ENCODE measurements around the gene ROR2.
"Not testable (repeated sequence)": the region's sequence is repeated elsewhere in the genome, so short reads cannot be mapped to it uniquely, and the experiment has no call there.

Gene ROR2

GRCh38 chr9:91659529-91660495 is 290.2 kb downstream of the ROR2 start:
- in situ Hi-C loops (cut with MboI; ENCODE audit: low sequenced_read_pairs) = no loop called here

DNA sequence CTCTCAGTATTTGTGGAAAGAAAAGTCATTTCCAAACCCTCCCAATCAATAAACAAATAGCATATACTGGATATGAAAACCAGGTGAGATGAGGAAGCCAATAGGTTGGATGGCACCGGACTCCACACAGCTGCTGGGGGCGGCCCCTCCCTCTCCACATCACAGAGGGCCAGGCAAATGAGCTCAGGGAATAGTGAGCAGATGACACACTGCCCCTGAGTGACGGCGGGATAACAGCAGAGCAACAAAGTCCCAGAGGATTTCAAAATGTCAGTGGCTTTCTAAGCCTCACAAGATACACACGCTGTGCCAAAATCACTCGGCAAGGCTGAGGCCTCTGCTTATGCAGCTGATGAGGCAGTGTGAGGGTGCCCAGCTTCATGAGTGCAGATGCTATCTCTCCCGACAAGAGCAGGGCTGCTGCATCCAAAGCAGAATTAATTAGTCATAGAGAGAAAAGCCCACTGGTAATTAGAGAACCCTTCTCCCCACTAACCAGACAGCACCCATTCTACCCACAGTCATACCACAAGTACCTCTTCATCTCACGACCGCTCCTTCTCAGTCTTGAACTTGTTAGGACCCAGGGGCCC is 291.4 kb downstream of the ROR2 start:
- in situ Hi-C loops (cut with MboI; ENCODE audit: low sequenced_read_pairs) = no loop called here

GRCh38 chr9:91657501-91657900 is 292.5 kb downstream of the ROR2 start:
- in situ Hi-C loops (cut with MboI; ENCODE audit: low sequenced_read_pairs) = no loop called here

GRCh38 chr9:91655658-91656057 is 294.4 kb downstream of the ROR2 start:
- in situ Hi-C loops (cut with MboI; ENCODE audit: low sequenced_read_pairs) = no loop called here

GRCh38 chr9:91655215-91655614 is 294.8 kb downstream of the ROR2 start:
- in situ Hi-C loops (cut with MboI; ENCODE audit: low sequenced_read_pairs) = no loop called here

DNA sequence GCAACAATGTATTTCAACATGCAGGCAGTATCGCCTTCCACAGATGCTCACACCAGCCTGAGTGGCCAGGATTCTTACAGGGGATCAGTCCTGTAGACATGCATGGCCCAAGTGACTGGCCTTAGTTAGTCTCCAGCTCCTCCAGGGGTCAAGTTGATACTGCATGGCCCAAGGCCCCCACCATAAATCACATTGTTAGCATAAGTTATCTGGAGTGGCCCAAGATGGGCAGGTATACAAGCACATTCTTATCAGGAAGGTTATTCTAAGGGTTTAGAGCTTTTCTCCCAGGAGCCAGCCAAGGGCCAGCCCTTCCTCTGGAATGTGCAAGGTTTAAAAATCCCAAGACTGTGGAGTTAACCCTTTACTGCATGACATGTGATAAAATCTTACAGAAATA is 295.5 kb downstream of the ROR2 start:
- in situ Hi-C loops (cut with MboI; ENCODE audit: low sequenced_read_pairs) = no loop called here

GRCh38 chr9:91647371-91647770 is 302.7 kb downstream of the ROR2 start:
- in situ Hi-C loops (cut with MboI; ENCODE audit: low sequenced_read_pairs) = no loop called here

DNA sequence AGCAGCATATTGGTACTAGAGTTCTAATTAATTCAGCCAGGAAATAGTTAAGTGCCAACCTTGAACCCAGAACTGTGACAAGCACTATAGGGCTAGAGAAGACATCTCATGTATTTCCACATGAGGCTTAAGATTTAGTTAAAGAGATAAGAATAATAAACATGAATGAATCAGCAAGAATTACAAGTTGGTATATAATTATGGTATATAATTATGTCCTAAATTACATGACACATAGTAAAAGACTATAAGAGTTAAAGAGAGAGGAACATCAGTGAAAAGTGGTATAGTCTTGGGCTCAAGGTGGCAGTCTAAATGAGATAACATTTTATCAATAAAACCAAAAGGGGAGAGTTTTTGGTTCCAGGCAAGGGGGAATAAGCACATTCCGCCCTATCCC is 303.3 kb downstream of the ROR2 start:
- in situ Hi-C loops (cut with MboI; ENCODE audit: low sequenced_read_pairs) = no loop called here

DNA sequence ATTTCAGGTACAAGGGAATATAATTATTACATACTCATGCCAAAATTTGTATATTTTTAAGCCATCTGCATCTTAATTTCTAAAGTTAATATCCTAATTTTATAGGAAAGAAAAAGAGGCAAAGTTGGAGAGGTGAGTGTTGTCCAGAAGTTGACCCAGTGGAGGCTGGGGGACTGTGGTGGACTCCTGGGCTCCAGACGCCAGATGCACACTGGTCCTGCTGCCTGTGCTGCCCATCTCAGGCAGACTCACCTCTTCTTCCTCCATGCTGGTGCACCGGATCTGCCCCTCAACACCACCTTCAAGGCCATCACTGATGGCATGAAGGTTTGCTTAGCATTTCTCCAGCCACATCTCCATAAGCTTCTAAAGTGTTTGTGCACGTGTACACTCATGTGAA is 305.6 kb downstream of the ROR2 start:
- in situ Hi-C loops (cut with MboI; ENCODE audit: low sequenced_read_pairs) = no loop called here

DNA sequence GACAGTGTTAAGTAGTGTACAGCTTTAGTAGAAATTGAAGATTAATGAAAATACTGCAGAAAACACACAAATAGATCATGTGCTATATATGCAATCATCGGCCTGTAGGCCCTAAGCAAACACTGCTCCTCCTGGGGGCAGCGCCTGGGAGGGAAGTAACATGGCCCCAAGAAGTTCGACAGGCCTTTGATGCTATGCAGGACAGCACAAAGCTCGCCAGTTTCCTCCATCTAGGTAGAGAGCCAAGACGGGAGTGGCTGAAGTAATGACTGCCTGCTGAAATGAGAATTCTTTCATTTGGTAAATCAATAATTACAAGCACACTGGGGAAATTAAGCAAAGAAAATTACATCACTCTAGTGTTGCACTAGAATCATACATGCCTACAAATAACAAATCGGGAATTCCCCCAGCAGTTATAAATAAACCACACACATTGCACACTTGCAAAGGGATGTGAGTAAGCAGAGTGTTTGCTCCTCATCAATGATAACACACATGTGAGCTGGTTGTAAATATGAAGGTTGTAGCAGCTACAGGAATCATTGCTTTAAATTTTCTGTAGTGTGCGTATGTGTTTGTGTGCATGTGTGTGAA is 306.4 kb downstream of the ROR2 start:
- in situ Hi-C loops (cut with MboI; ENCODE audit: low sequenced_read_pairs) = no loop called here

DNA sequence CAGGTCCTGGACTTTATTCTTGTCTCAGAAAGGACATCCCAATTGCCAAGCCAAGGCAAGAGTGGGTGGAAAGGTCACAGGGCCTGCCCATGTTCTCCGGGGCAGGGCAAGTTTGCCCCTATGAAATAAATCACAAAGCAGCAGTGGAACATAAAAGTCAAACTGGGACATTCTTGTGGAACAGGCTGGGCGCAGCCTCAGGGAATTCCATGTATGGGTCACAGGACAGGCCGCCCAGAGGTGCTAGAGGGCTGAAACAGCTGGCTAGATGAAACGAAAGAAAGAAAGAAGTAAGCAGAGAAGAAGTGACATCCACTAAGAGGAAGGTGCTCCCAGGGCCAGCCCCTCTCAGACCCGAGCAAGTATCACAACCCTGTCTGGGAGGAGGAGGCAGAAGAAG is 307.3 kb downstream of the ROR2 start:
- in situ Hi-C loops (cut with MboI; ENCODE audit: low sequenced_read_pairs) = no loop called here

DNA sequence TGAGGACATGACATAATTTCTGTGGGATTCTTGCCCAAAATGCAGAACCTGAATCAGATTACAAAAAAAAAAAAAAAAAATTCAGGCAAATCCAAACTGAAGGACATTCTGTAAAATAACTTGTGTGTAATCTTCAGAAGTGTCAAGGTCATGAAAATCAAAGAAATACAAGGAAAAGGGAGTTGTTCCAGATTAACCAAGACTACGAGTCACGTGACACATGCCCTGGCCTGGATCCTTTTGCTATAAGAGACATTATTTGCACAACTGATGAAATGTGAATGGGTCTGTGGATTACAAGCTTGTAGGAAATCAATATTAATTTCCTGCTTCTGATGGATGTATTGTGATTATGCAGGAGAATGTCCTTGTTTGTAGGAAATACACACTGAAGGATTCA is 309.6 kb downstream of the ROR2 start:
- in situ Hi-C loops (cut with MboI; ENCODE audit: low sequenced_read_pairs) = no loop called here

DNA sequence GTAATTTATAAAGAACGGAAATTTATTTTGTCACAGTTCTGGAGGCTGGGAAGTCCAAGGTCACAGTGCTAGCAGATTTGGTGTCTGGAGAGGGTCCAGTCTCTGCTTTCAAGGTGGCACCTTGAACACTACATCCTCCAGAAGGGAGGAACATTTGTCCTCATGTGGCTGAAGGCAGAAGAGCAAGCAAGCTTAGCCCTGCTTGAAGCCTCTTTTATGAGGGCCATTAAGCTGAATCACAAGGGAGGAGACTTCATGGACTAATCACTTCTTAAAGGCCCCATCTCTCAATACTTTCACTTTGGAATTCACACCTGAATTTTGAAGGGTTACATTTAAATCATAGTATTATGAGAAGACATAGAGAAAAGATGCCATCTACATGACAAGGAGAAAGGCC is 311.0 kb downstream of the ROR2 start:
- in situ Hi-C loops (cut with MboI; ENCODE audit: low sequenced_read_pairs) = no loop called here

DNA sequence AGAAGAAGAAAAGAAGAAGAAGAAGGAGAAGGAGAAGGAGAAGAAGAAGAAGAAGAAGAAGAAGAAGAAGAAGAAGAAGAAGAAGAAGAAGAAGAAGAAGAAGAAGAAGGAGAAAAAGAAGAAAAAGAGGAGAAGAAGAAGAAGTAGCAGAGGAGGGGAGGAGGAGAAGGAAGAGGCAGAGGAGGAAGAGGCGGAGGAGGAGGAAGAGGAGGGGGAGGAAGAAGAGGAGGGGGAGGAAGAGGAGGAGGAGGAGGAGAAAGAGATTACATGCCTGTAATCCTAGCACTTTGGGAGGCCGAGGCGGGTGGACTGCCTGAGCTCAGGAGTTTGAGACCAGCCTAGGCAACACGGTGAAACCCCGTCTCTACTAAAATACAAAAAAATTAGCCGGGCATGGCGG is 315.2 kb downstream of the ROR2 start:
- in situ Hi-C loops (cut with MboI; ENCODE audit: low sequenced_read_pairs) = not testable (repeated sequence)

DNA sequence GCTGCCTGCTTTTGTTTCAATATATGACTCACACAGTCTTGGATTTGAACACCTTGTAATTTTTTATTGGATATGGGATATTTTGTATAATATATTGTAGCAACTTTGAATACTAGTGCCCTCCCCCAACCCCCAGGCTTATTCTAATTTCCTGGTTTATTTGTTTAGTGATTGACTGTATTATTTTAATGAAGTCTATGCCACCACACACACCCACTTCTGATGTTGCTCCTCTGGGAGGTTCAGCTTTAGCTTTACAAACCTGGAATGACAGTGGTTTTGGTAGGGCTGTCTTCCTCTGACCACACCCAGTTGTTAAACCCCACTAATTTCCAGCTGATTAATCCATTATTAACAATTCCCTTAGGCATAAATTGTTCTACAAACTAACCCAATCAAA is 320.3 kb downstream of the ROR2 start:
- in situ Hi-C loops (cut with MboI; ENCODE audit: low sequenced_read_pairs) = no loop called here

DNA sequence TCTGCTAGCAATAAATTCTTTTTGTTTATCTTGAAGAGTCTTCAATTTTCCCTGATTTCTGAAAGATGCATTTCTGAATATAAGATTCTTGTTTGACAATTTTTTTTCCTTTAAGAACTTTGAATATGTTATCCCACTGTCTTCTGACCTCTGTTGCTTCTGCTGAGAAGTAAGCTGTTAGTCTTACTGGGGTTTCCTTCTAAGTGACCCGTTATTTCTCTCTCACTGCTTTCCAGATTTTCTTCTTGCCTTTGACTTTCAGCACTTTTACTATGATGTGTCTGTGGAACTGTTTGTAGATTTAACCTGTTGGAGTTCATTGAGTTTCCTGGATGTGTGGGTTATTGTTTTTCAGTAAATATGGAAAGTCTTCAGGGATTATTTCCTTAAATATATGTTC is 321.1 kb downstream of the ROR2 start:
- in situ Hi-C loops (cut with MboI; ENCODE audit: low sequenced_read_pairs) = no loop called here

- in situ Hi-C loops (cut with MboI; ENCODE audit: low sequenced_read_pairs) = no loop called here
Observed at GRCh38 chr9:91625331-91625730, 324.7 kb downstream of the ROR2 start.

DNA sequence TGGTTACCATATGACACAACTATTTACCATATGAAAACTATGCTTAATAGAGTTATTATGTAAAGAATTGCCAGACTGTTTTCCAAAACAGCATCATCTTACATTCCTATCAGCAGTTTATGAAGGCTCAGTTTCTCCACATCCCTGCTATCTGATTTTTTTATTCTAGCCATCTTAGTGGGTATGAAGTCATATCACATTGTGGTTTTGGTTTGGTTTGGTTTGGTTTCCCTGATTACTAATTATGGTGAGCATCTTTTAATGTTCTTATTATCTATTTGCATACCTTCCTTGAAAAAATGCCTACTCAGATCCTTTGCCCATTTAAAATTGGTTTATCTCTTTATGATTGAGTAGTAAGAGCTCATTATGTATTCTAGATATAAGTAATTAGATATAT is 327.0 kb downstream of the ROR2 start:
- in situ Hi-C loops (cut with MboI; ENCODE audit: low sequenced_read_pairs) = no loop called here

- in situ Hi-C loops (cut with MboI; ENCODE audit: low sequenced_read_pairs) = not testable (repeated sequence)
Observed at GRCh38 chr9:91622121-91622520, 327.9 kb downstream of the ROR2 start.

DNA sequence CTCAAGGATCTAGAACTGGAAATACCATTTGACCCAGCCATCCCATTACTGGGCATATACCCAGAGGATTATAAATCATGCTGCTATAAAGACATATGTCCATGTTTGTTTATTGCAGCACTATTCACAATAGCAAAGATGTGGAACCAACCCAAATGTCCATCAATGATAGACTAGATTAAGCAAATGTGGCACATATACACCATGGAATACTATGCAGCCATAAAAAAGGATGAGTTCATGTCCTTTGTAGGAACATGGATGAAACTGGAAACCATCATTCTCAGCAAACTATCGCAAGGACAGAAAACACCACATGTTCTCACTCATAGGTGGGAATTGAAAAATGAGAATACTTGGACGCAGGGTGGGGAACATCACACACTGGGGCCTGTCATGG is 336.0 kb downstream of the ROR2 start:
- in situ Hi-C loops (cut with MboI; ENCODE audit: low sequenced_read_pairs) = not testable (repeated sequence)

GRCh38 chr9:91611582-91611981 is 338.4 kb downstream of the ROR2 start:
- in situ Hi-C loops (cut with MboI; ENCODE audit: low sequenced_read_pairs) = no loop called here
